Keratinocyte (primary cell): ENCODE data around the gene MCOLN3.

ENCODE experiments used
- CTCF ChIP-seq, 3 experiments: IDR thresholded peaks in 1 of 3; conservative IDR thresholded peaks in 1 of 3; optimal IDR thresholded peaks in 1 of 3; 2 replicates in 2 of 3; 3 replicates in 1 of 3; pipeline versions ENCODE3 to v1.5.1; 2011; ENCODE audit warnings: low read length in 3 of 3, mild to moderate bottlenecking in 3 of 3, moderate library complexity in 2 of 3, control low read depth in 1 of 3, inconsistent platforms in 1 of 3; ENCODE audit not compliant: insufficient read depth in 2 of 3; ENCODE audit errors: extremely low read depth in 1 of 3
- EZH2 ChIP-seq: IDR thresholded peaks from one replicate; pipeline ENCODE4 v1.6.1; 2012; ENCODE audit warnings: inconsistent platforms, mild to moderate bottlenecking, low read length, moderate library complexity

GRCh38 chr1:84975035-84975434, 73.3 kb downstream of the MCOLN3 start:
- TF ChIP-seq EZH2 (no peak), CTCF (optimal IDR thresholded peaks at IDR 0.05 in 1 of 3, IDR thresholded peaks at IDR 0.05 in 1 of 3, conservative IDR thresholded peaks at IDR 0.05 in 1 of 3; ENCODE audit: extremely low read depth in 1 of 3, insufficient read depth in 2 of 3, low read length in 3 of 3) (no peak)
